ENCODE data around the gene TTC23. TPM values are rescaled to one million over a fixed set of nuclear protein-coding genes. Genes with fewer than 3 reads are reported as not detected.

TTC23 gene
- total and polyA plus RNA-seq, 7 donors, result 2.1 to 11.2 (median 7.8) TPM

- Histone ChIP-seq H3K4me1 (peaks cover 23% of the 10 kb centered on the region), H3K27me3 (ENCODE audit: insufficient read depth in 3 of 3, low read length in 2 of 3) (no peaks in the 10 kb centered on the region), H3K4me3 (peak overlapping the region; percentile 82), H3K9me3 (no peaks in the 10 kb centered on the region), H3K27ac (peak overlapping the region; percentile 98), H3K36me3 (ENCODE audit: insufficient read depth in 1 of 2, low read depth in 1 of 2) (peaks cover 0 to 17% of the 10 kb centered on the region in 2 donors)
- DNase-seq (no peak), ATAC-seq (no peak)
- no peak for TF ChIP-seq CTCF (IDR thresholded peaks at IDR 0.05)
- intact Hi-C loops (cut with DNase I), result loop anchor here in 1 of 2 donors (5.0 kb wide), 1 partner anchor 130 kb away; no protein-coding TSS in a partner anchor
- 74 to 81% (median 80%) methylated on average over 7 of the region's 7 CpGs for WGBS, 3 donors
Observed at GRCh38 chr15:99252326-99252725, 2.9 kb upstream of the TTC23 start.

GRCh38 chr15:99250857-99251841 lies 1.8 kb upstream of the TTC23 start, which contains the start of gene LRRC28:
Gene LRRC28, plus strand, starts transcription at chr15:99251481. Its CDS starts 4,477 bp downstream, at chr15:99255958.
- Histone ChIP-seq H3K36me3 (ENCODE audit: insufficient read depth in 1 of 2, low read depth in 1 of 2) (peaks cover 0 to 5% of the 10 kb centered on the region in 2 donors), H3K4me3 (peak within 1 kb of the TSS; percentile 82), H3K27ac (peak within 1 kb of the TSS; percentile 98), H3K27me3 (ENCODE audit: insufficient read depth in 3 of 3, low read length in 2 of 3) (no peaks in the 10 kb centered on the region), H3K9me3 (no peaks in the 10 kb centered on the region), H3K4me1 (peaks cover 23% of the 10 kb centered on the region)
- DNase-seq, result peak; percentile 98 to 99
- 0% methylated on average over 57 to 90 of the region's 90 CpGs for WGBS, 3 donors
- intact Hi-C loops (cut with DNase I), result loop anchor here in 1 of 2 donors (5.0 kb wide), 1 partner anchor 129 kb away; no protein-coding TSS in a partner anchor
- TF ChIP-seq CTCF (IDR thresholded peaks at IDR 0.05), result no peak
- peak; percentile 92 to 96 (median 94) for ATAC-seq

DNA sequence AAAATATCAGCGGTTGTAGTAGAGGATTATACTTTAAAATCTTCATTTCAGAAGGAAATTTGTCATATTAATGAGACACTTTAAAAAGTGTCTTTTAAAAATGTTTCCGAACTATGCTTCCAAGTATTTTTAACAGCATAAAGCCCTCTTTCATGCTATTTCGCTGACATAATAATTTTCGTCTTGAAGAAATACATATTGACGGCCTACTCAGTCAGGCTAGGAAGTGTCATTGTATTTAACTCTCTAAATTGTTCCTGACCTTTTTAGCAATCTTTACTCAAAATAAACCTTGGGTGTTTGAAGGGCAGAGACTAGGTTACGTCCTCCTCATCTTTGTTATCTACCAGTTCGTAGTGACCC lies 1.1 kb upstream of the TTC23 start:
- Histone ChIP-seq H3K36me3 (ENCODE audit: insufficient read depth in 1 of 2, low read depth in 1 of 2) (no peaks in the 10 kb centered on the region), H3K4me3 (peak overlapping the region; percentile 82), H3K4me1 (peaks cover 23% of the 10 kb centered on the region), H3K27me3 (ENCODE audit: insufficient read depth in 3 of 3, low read length in 2 of 3) (no peaks in the 10 kb centered on the region), H3K9me3 (no peaks in the 10 kb centered on the region), H3K27ac (peak overlapping the region; percentile 98)
- ATAC-seq, result no peak
- DNase-seq, result no peak
- TF ChIP-seq CTCF (IDR thresholded peaks at IDR 0.05), result no peak
- intact Hi-C loops (cut with DNase I), result loop anchor here in 1 of 2 donors (5.0 kb wide), 1 partner anchor 128 kb away; no protein-coding TSS in a partner anchor
- 7 to 8% (median 7%) methylated on average over 7 of the region's 7 CpGs for WGBS, 3 donors

DNA sequence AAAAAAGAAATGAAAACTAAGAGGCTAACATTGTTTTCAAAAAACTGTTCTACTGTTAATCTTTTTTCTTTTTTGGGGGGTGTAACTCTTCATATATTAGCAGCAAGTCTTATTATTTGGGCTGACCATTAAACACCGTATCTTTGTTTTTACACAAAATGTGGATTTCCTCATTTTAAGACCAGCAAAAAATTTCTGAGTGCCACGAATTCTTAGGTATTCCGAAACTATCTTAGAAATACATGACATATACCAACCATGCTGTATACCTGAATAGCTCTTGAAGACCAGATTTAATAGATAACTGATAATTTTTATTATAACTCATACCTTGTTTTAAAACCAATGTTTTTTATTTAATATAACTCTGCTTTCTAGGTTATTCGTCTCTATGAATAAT lies 620 bp upstream of the TTC23 start:
- DNase-seq (no peak), ATAC-seq (no peak)
- no peaks in the 10 kb centered on the region for H3K9me3 ChIP-seq
- peaks cover 0 to 2% of the 10 kb centered on the region in 2 donors for H3K36me3 ChIP-seq (ENCODE audit: insufficient read depth in 1 of 2, low read depth in 1 of 2)
- intact Hi-C loops (cut with DNase I), result loop anchor here in 1 of 2 donors (5.0 kb wide), 1 partner anchor 128 kb away; no protein-coding TSS in a partner anchor
- 21 to 34% (median 22%) methylated on average over 4 of the region's 4 CpGs for WGBS, 3 donors
- no peak for TF ChIP-seq CTCF (IDR thresholded peaks at IDR 0.05)
- peaks cover 23% of the 10 kb centered on the region for H3K4me1 ChIP-seq
- peak overlapping the region; percentile 98 for H3K27ac ChIP-seq
- H3K4me3 ChIP-seq, result peak overlapping the region; percentile 82
- no peaks in the 10 kb centered on the region for H3K27me3 ChIP-seq (ENCODE audit: insufficient read depth in 3 of 3, low read length in 2 of 3)
